Activated CD4-positive, alpha-beta T cell treated with anti-CD3 and anti-CD28 coated beads, Interleukin-2, amount 50 U/mL, for 16 hours (primary cell): ENCODE measurements around the gene ZNF544.

ENCODE experiments used
- DNase-seq: peaks from one replicate; pipeline ENCODE4 v3.0.0-alpha.2; 2020

Gene ZNF544

GRCh38 chr19:58228585-58229254 is at the start of gene ZNF544:
Gene ZNF544, plus strand, starts transcription at chr19:58228914. Its CDS starts 15,110 bp downstream, at chr19:58244024.
- DNase-seq: peak; percentile 77

- DNase-seq: peak; percentile 54
These were observed 46.7 kb upstream of the ZNF544 start for GRCh38 chr19:58181902-58182576.

GRCh38 chr19:58182577-58182988 is 46.1 kb upstream of the ZNF544 start:
- peak; percentile 82 for DNase-seq

- peak; percentile 93 for DNase-seq
These were observed 45.5 kb upstream of the ZNF544 start, which contains the start of gene ZNF274 for GRCh38 chr19:58182989-58183816. Gene ZNF274, plus strand, starts transcription at chr19:58183061. Its CDS starts 905 bp downstream, at chr19:58183966.

GRCh38 chr19:58183817-58184215 is 44.9 kb upstream of the ZNF544 start:
- no peak for DNase-seq

- no peak for DNase-seq
These were observed 31.7 kb upstream of the ZNF544 start for GRCh38 chr19:58196901-58197616.

GRCh38 chr19:58203814-58204475 is 24.8 kb upstream of the ZNF544 start:
- DNase-seq: no peak

GRCh38 chr19:58204566-58204965 is 24.1 kb upstream of the ZNF544 start:
- DNase-seq: no peak

- no peak for DNase-seq
These were observed 19.1 kb upstream of the ZNF544 start for GRCh38 chr19:58209577-58209976.

GRCh38 chr19:58212336-58213074 is 16.2 kb upstream of the ZNF544 start:
- no peak for DNase-seq

- no peak for DNase-seq
These were observed 15.7 kb upstream of the ZNF544 start for GRCh38 chr19:58213075-58213369.

GRCh38 chr19:58217069-58217481 is 11.6 kb upstream of the ZNF544 start:
- DNase-seq: no peak

GRCh38 chr19:58217607-58218391 is 10.9 kb upstream of the ZNF544 start:
- DNase-seq: no peak

- DNase-seq: peak; percentile 38
These were observed 9.8 kb upstream of the ZNF544 start for GRCh38 chr19:58218899-58219298.

GRCh38 chr19:58227964-58228584 is 640 bp upstream of the ZNF544 start:
- no peak for DNase-seq

- DNase-seq: peak; percentile 18
These were observed 533 bp downstream of the ZNF544 start for GRCh38 chr19:58229255-58229639.

- DNase-seq: no peak
These were observed 8.6 kb downstream of the ZNF544 start for GRCh38 chr19:58237324-58237723.

GRCh38 chr19:58243351-58243750 is 14.6 kb downstream of the ZNF544 start:
- no peak for DNase-seq

- no peak for DNase-seq
These were observed 20.2 kb downstream of the ZNF544 start for GRCh38 chr19:58248886-58249285.

GRCh38 chr19:58252102-58252685 is 23.5 kb downstream of the ZNF544 start:
- no peak for DNase-seq
